IMR-90 (cell line): ENCODE data around the gene SH2D4B. TPM values are rescaled to one million over a fixed set of nuclear protein-coding genes. Genes with fewer than 3 reads are reported as not detected.

Source experiments
- ATAC-seq: fragments of 200-7000 bp; cut with Tn5 transposase; 2 replicates; pipeline ENCODE4 v1.9.1; 2020; ENCODE audit warnings: low read depth, mild to moderate bottlenecking, moderate library complexity
- BruUV-seq: library from RNA; stranded (reverse); fragments of 400-500 nt; replicated peaks from 2 replicates; lab custom pipeline; 2021; lab: Mats Ljungman, UMichigan
- CTCF ChIA-PET: fragments of 300-600 bp; formaldehyde crosslinking; extraction: SDS; loops from one replicate; lab custom pipeline; 2021; ENCODE audit warnings: antibody characterized with exemption; lab: Yijun Ruan, JAX
- POLR2A ChIA-PET: fragments of 300-600 bp; sonication (Branson Sonifier 250); formaldehyde crosslinking; loops from one replicate; lab custom pipeline; 2022; ENCODE audit warnings: antibody characterized with exemption; ENCODE audit not compliant: unreplicated experiment; lab: Charles Lee
- DNase-seq: peaks from one replicate; pipeline ENCODE4 v3.0.0; 2013
- H2AFZ ChIP-seq: replicated peaks from 2 replicates; pipeline ENCODE3; 2013; ENCODE audit warnings: low read length, mild to moderate bottlenecking; ENCODE audit not compliant: poor library complexity
- H2AK5ac ChIP-seq: 2 replicates; pipeline ENCODE4 v1.6.1; 2013; ENCODE audit warnings: low read depth, low read length, inconsistent platforms
- H2AK9ac ChIP-seq: replicated peaks from 2 replicates; pipeline ENCODE3; 2013; ENCODE audit warnings: mild to moderate bottlenecking, low read depth, low read length, moderate library complexity; ENCODE audit not compliant: poor library complexity
- H2BK120ac ChIP-seq: 2 replicates; pipeline ENCODE4 v1.6.1; 2013; ENCODE audit warnings: low read depth, low read length, inconsistent platforms
- H2BK15ac ChIP-seq: 3 replicates; pipeline ENCODE4 v1.6.1; 2013; ENCODE audit warnings: low read depth, low read length, inconsistent platforms
- H2BK20ac ChIP-seq: 2 replicates; pipeline ENCODE4 v1.6.1; 2013; ENCODE audit warnings: low read depth, mild to moderate bottlenecking, inconsistent platforms, low read length, moderate library complexity
- H2BK5ac ChIP-seq: 2 replicates; pipeline ENCODE4 v1.6.1; 2013; ENCODE audit warnings: mild to moderate bottlenecking, low read depth, low read length, inconsistent platforms; ENCODE audit not compliant: poor library complexity, severe bottlenecking
- H3K14ac ChIP-seq: replicated peaks from 2 replicates; pipeline ENCODE4 v1.6.1; 2013; ENCODE audit warnings: low read depth, low read length, inconsistent platforms
- H3K18ac ChIP-seq: 2 replicates; pipeline ENCODE4 v1.6.1; 2013; ENCODE audit warnings: low read depth, low read length, control low read depth
- H3K23ac ChIP-seq: 2 replicates; pipeline ENCODE4 v1.6.1; 2013; ENCODE audit warnings: low read depth, low read length, inconsistent platforms
- H3K27ac ChIP-seq: 2 replicates; pipeline ENCODE4 v1.5.1; 2013; ENCODE audit warnings: mild to moderate bottlenecking, control low read depth, low read length; ENCODE audit not compliant: insufficient read depth
- H3K27me3 ChIP-seq: 2 replicates; pipeline ENCODE4 v1.6.1; 2013; ENCODE audit warnings: low read length; ENCODE audit not compliant: control insufficient read depth, insufficient read depth
- H3K36me3 ChIP-seq: 2 replicates; pipeline ENCODE4 v1.6.1; 2013; ENCODE audit warnings: low read length, mixed read lengths; ENCODE audit not compliant: control insufficient read depth, insufficient read depth
- H3K4ac ChIP-seq: 2 replicates; pipeline ENCODE4 v1.6.1; 2013; ENCODE audit warnings: low read depth, low read length, inconsistent platforms
- H3K4me1 ChIP-seq: 2 replicates; pipeline ENCODE4 v1.6.1; 2013; ENCODE audit warnings: low read length, mixed read lengths; ENCODE audit not compliant: control insufficient read depth, insufficient read depth
- H3K4me2 ChIP-seq: 2 replicates; pipeline ENCODE4 v1.6.1; 2013; ENCODE audit warnings: low read depth, mild to moderate bottlenecking, control low read depth, low read length, moderate library complexity
- H3K4me3 ChIP-seq: 2 replicates; pipeline ENCODE4 v1.5.1; 2013; ENCODE audit warnings: low read depth, mild to moderate bottlenecking, control low read depth, low read length, moderate library complexity; ENCODE audit not compliant: insufficient read depth
- H3K56ac ChIP-seq: 2 replicates; pipeline ENCODE4 v1.6.1; 2013; ENCODE audit warnings: low read length, inconsistent platforms; ENCODE audit not compliant: insufficient read depth; ENCODE audit errors: extremely low read depth
- H3K79me1 ChIP-seq, 2 experiments: 2 replicates each; pipeline ENCODE4 v1.6.1; 2013; ENCODE audit warnings: low read length in 2 of 2, inconsistent platforms in 1 of 2, low read depth in 1 of 2
- H3K9ac ChIP-seq: 2 replicates; pipeline ENCODE4 v1.6.1; 2013; ENCODE audit warnings: low read depth, low read length, control low read depth
- H3K9me1 ChIP-seq: 2 replicates; pipeline ENCODE4 v1.6.1; 2013; ENCODE audit warnings: low read length, inconsistent platforms; ENCODE audit not compliant: insufficient read depth
- H3K9me3 ChIP-seq: 2 replicates; pipeline ENCODE4 v1.6.1; 2013; ENCODE audit warnings: low read length; ENCODE audit not compliant: control insufficient read depth, insufficient read depth
- H4K20me1 ChIP-seq: 2 replicates; pipeline ENCODE4 v1.6.1; 2013; ENCODE audit warnings: low read length, inconsistent platforms; ENCODE audit not compliant: insufficient read depth
- H4K5ac ChIP-seq: 2 replicates; pipeline ENCODE4 v1.6.1; 2013; ENCODE audit warnings: mild to moderate bottlenecking, low read depth, low read length, control low read depth
- H4K8ac ChIP-seq, 2 experiments: 2 replicates each; pipeline ENCODE4 v1.6.1; 2013; ENCODE audit warnings: low read depth in 2 of 2, low read length in 2 of 2, control low read depth in 1 of 2, inconsistent platforms in 1 of 2
- H4K91ac ChIP-seq: 2 replicates; pipeline ENCODE4 v1.6.1; 2013; ENCODE audit warnings: low read depth, low read length, inconsistent platforms; ENCODE audit not compliant: insufficient read depth
- NFE2L2 ChIP-seq: fragments of 150-350 bp; IDR thresholded peaks from 2 replicates; pipeline ENCODE4 v1.6.1; 2016; ENCODE audit warnings: low read depth, mild to moderate bottlenecking, low read length
- WGBS, 2 experiments: methylation state at CpG; one replicate each; pipeline versions ENCODE4 v1.1.5 to v1.1.7; 2013; ENCODE audit warnings: missing lambda C conversion rate in 2 of 2; ENCODE audit not compliant: insufficient read length in 1 of 2; ENCODE audit errors: extremely low coverage in 2 of 2; 5-methylcytosine and 5-hydroxymethylcytosine counted together
- dilution Hi-C: fragments of 300-500 bp; cut with HindIII; formaldehyde crosslinking; loops from one replicate; pipeline ENCODE4 v1.14.3; 2018; ENCODE audit warnings: low sequenced_read_pairs; ENCODE audit not compliant: unreplicated experiment
- in situ Hi-C: fragments of 300-500 bp; cut with MboI; formaldehyde crosslinking; loops from 3 replicates; pipeline ENCODE4 v1.14.3; 2019; ENCODE audit warnings: low sequenced_read_pairs, inconsistent platforms, mixed read lengths
- intact Hi-C: fragments of 100-400 bp; cut with micrococcal nuclease; formaldehyde crosslinking; loops from 2 replicates; pipeline ENCODE4 v1.10.0; 2022
- polyA plus RNA-seq, 3 experiments: library from polyadenylated mRNA; depleted of rRNA; stranded (reverse); fragments of >200 nt; gene quantifications; 2 replicates each; pipeline ENCODE4 v1.2.3, GENCODE V29; 2012; ENCODE audit warnings: low replicate concordance in 1 of 3
- total RNA-seq: library from RNA; depleted of rRNA; stranded (reverse); fragments of >200 nt; gene quantifications from 2 replicates; pipeline ENCODE4 v1.2.3, GENCODE V29; 2012

Gene SH2D4B
- total and polyA plus RNA-seq, 2 of the 4 experiments (the other 2 are of a cell fraction), result not detected

GRCh38 chr10:80524190-80524909 lies 13.4 kb upstream of the SH2D4B start:
- ChIA-PET CTCF (no interaction called here), POLR2A (no interaction called here)
- no peak overlapping the region for H2AK9ac ChIP-seq
- H2AFZ ChIP-seq, result no peak overlapping the region
- H3K18ac ChIP-seq, result no peak overlapping the region
- H4K91ac ChIP-seq, result no peak overlapping the region
- H2BK15ac ChIP-seq, result no peak overlapping the region
- no peak overlapping the region for H3K4me2 ChIP-seq
- no peak overlapping the region for H2AK5ac ChIP-seq
- H2BK5ac ChIP-seq, result no peak overlapping the region
- no peaks in the 10 kb centered on the region for H3K79me1 ChIP-seq
- H3K4me3 ChIP-seq, result no peak overlapping the region
- DNase-seq (no peak), ATAC-seq (no peak)
- H2BK120ac ChIP-seq, result no peak overlapping the region
- H4K8ac ChIP-seq, result no peak overlapping the region
- H3K27ac ChIP-seq, result no peak overlapping the region
- H3K23ac ChIP-seq, result no peak overlapping the region
- intact Hi-C loops (no loop called here), in situ Hi-C loops (no loop called here), dilution Hi-C loops (no loop called here)
- peaks cover 6% of the 10 kb centered on the region; the same call in 1 of the 2 replicates for H3K36me3 ChIP-seq
- no peaks in the 10 kb centered on the region for H3K27me3 ChIP-seq
- H3K9me1 ChIP-seq, result no peaks in the 10 kb centered on the region; the same call in 1 of the 2 replicates
- no peak overlapping the region for H2BK20ac ChIP-seq
- no peaks in the 10 kb centered on the region for H4K20me1 ChIP-seq
- no peaks in the 10 kb centered on the region for H3K9me3 ChIP-seq
- no CpG with 5 or more reads among the region's 12 CpGs for WGBS, 2 experiments
- no peak overlapping the region for H3K56ac ChIP-seq
- H3K14ac ChIP-seq, result no peak overlapping the region
- no peak overlapping the region for H3K4ac ChIP-seq
- no peak for TF ChIP-seq NFE2L2
- no peak overlapping the region for H3K9ac ChIP-seq
- no peak overlapping the region for H4K5ac ChIP-seq
- no TSS peak for BruUV-seq
- H3K4me1 ChIP-seq, result no peaks in the 10 kb centered on the region
